A673 (cell line): ENCODE results near the gene NAA38. TPM values are rescaled to one million over a fixed set of nuclear protein-coding genes. Genes with fewer than 3 reads are reported as not detected.
A peak's percentile ranks its signal among the peaks of the same experiment; 100 is the strongest.

Experiments
- BruUV-seq: library from RNA; stranded (reverse); fragments of 400-500 nt; replicated peaks from 2 replicates; lab custom pipeline; 2021; lab: Mats Ljungman, UMichigan
- CTCF ChIA-PET: fragments of 300-600 bp; sonication (Branson Sonifier 250); formaldehyde crosslinking; loops from one replicate; lab custom pipeline; 2022; ENCODE audit warnings: antibody characterized with exemption; lab: Charles Lee
- POLR2A ChIA-PET: fragments of 300-600 bp; sonication (Branson Sonifier 250); formaldehyde crosslinking; loops from one replicate; lab custom pipeline; 2022; ENCODE audit warnings: antibody characterized with exemption; ENCODE audit not compliant: low non-redundant PET; lab: Charles Lee
- DNase-seq: peaks from one replicate; pipeline ENCODE4 v3.0.0-alpha.2; 2015; ENCODE audit warnings: low spot score
- H3K27ac ChIP-seq: fragments of 200-600 bp; sonication (generic); 2 replicates; pipeline ENCODE4 v1.5.1; 2016; ENCODE audit warnings: mixed run types, low read depth, mild to moderate bottlenecking, mixed read lengths, antibody characterized with exemption, low read length; ENCODE audit not compliant: poor library complexity, severe bottlenecking
- H3K27me3 ChIP-seq: fragments of 200-600 bp; sonication (generic); replicated peaks from 2 replicates; pipeline ENCODE4 v1.6.1; 2017; ENCODE audit warnings: mixed run types, low read depth, mild to moderate bottlenecking, mixed read lengths, antibody characterized with exemption, low read length; ENCODE audit not compliant: insufficient read depth, poor library complexity
- H3K36me3 ChIP-seq: fragments of 200-600 bp; sonication (generic); 2 replicates; pipeline ENCODE4 v1.6.1; 2016; ENCODE audit warnings: mixed run types, mild to moderate bottlenecking, mixed read lengths, antibody characterized with exemption, low read length; ENCODE audit not compliant: insufficient read depth, poor library complexity, severe bottlenecking
- H3K4me1 ChIP-seq: fragments of 200-600 bp; sonication (generic); 2 replicates; pipeline ENCODE4 v1.6.1; 2017; ENCODE audit warnings: mixed run types, mild to moderate bottlenecking, mixed read lengths, antibody characterized with exemption, low read length; ENCODE audit not compliant: insufficient read depth, poor library complexity, severe bottlenecking
- H3K4me3 ChIP-seq: fragments of 200-600 bp; sonication (generic); 2 replicates; pipeline ENCODE4 v1.5.1; 2016; ENCODE audit warnings: low read depth, mixed run types, mild to moderate bottlenecking, mixed read lengths, low read length; ENCODE audit not compliant: poor library complexity, severe bottlenecking
- H3K9me3 ChIP-seq: fragments of 200-600 bp; sonication (generic); 2 replicates; pipeline ENCODE4 v1.6.1; 2016; ENCODE audit warnings: mixed run types, low read depth, mild to moderate bottlenecking, mixed read lengths, antibody characterized with exemption, low read length; ENCODE audit not compliant: poor library complexity, severe bottlenecking
- CTCF ChIP-seq: fragments of 300-800, 200-600 bp; sonication (generic); conservative IDR thresholded peaks from 2 replicates; pipeline ENCODE4 v1.5.1; 2017; ENCODE audit warnings: low read depth, mild to moderate bottlenecking, antibody characterized with exemption, low read length, moderate library complexity, mixed read lengths
- EZH2 ChIP-seq: fragments of 200-600 bp; sonication (generic); IDR thresholded peaks from 2 replicates; pipeline ENCODE4 v1.6.1; 2017; ENCODE audit warnings: borderline replicate concordance, low read depth, mild to moderate bottlenecking, mixed read lengths, antibody characterized with exemption, low read length; ENCODE audit not compliant: poor library complexity, severe bottlenecking
- intact Hi-C: fragments of 100-400 bp; cut with micrococcal nuclease; formaldehyde crosslinking; loops from one replicate; pipeline ENCODE4 v1.10.0; 2022; ENCODE audit not compliant: unreplicated experiment
- total RNA-seq: library from RNA; stranded (reverse); gene quantifications from 2 replicates; pipeline ENCODE4 v1.2.3, GENCODE V29; 2021

NAA38 gene
- total RNA-seq, 1 experiment from 2014 or later = 64.3 TPM

GRCh38 chr17:7897773-7898172, 40.4 kb upstream of the NAA38 start:
- no peak overlapping the region for H3K27ac ChIP-seq
- ChIA-PET CTCF (interaction anchor here (0.5 to 0.6 kb wide), 2 partner anchors 32 to 83 kb away, joined by 3 to 4 read pairs; no protein-coding TSS in a partner anchor), POLR2A (no interaction called here)
- H3K27me3 ChIP-seq = no peaks in the 10 kb centered on the region
- DNase-seq = peak; percentile 60
- intact Hi-C loops = loop anchor here (5.0 kb wide), 1 partner anchor 35 kb away; no protein-coding TSS in a partner anchor
- TF ChIP-seq CTCF (peak; percentile 55), EZH2 (no peak)
- no peaks in the 10 kb centered on the region for H3K9me3 ChIP-seq
- H3K4me1 ChIP-seq = no peaks in the 10 kb centered on the region
- peaks cover 94% of the 10 kb centered on the region for H3K36me3 ChIP-seq
- no peak overlapping the region for H3K4me3 ChIP-seq
- BruUV-seq = no TSS peak

- no TSS peak for BruUV-seq
- H3K9me3 ChIP-seq = no peaks in the 10 kb centered on the region
- H3K27ac ChIP-seq = no peak overlapping the region
- H3K4me1 ChIP-seq = no peaks in the 10 kb centered on the region
- intact Hi-C loops = loop anchor here (5.0 kb wide), 1 partner anchor 35 kb away; no protein-coding TSS in a partner anchor
- ChIA-PET CTCF (interaction anchor here (0.7 kb wide), 1 partner anchor 93 kb away, joined by 3 read pairs; no protein-coding TSS in a partner anchor), POLR2A (no interaction called here)
- TF ChIP-seq CTCF = no peak
- TF ChIP-seq EZH2 = no peak
- H3K36me3 ChIP-seq = peaks cover 94% of the 10 kb centered on the region
- no peak for DNase-seq
- no peaks in the 10 kb centered on the region for H3K27me3 ChIP-seq
- no peak overlapping the region for H3K4me3 ChIP-seq
Measured at GRCh38 chr17:7897090-7897489, 39.7 kb upstream of the NAA38 start.

DNA sequence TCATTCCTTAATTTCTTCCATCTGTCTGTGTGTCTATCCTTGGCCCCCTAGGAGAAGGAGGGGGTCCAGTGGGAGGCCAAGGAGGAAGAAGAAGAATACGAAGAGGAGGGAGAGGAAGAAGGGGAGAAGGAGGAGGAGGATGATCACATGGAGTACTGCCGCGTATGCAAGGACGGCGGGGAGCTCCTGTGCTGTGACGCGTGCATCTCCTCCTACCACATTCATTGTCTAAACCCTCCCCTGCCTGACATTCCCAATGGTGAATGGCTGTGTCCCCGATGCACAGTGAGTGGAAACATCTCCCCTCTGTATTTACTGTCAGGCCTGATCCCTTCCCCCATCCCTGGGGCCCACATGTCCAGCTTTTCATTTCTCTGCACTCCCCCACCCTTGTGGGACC, 37.5 kb upstream of the NAA38 start:
- peaks cover 94% of the 10 kb centered on the region for H3K36me3 ChIP-seq
- no peak overlapping the region for H3K4me3 ChIP-seq
- intact Hi-C loops = loop anchor here (5.0 kb wide), 1 partner anchor 33 kb away; no protein-coding TSS in a partner anchor
- no peaks in the 10 kb centered on the region for H3K9me3 ChIP-seq
- ChIA-PET CTCF (no interaction called here), POLR2A (no interaction called here)
- H3K27me3 ChIP-seq = no peaks in the 10 kb centered on the region
- no TSS peak for BruUV-seq
- H3K4me1 ChIP-seq = peaks cover under 1% of the 10 kb centered on the region
- DNase-seq = no peak
- TF ChIP-seq EZH2 (no peak), CTCF (no peak)
- H3K27ac ChIP-seq = no peak overlapping the region
